ENCODE results near the gene TRERF1.
"Not testable (repeated sequence)": the region's sequence is repeated elsewhere in the genome, so short reads cannot be mapped to it uniquely, and the experiment has no call there.

TRERF1 gene, protein sequence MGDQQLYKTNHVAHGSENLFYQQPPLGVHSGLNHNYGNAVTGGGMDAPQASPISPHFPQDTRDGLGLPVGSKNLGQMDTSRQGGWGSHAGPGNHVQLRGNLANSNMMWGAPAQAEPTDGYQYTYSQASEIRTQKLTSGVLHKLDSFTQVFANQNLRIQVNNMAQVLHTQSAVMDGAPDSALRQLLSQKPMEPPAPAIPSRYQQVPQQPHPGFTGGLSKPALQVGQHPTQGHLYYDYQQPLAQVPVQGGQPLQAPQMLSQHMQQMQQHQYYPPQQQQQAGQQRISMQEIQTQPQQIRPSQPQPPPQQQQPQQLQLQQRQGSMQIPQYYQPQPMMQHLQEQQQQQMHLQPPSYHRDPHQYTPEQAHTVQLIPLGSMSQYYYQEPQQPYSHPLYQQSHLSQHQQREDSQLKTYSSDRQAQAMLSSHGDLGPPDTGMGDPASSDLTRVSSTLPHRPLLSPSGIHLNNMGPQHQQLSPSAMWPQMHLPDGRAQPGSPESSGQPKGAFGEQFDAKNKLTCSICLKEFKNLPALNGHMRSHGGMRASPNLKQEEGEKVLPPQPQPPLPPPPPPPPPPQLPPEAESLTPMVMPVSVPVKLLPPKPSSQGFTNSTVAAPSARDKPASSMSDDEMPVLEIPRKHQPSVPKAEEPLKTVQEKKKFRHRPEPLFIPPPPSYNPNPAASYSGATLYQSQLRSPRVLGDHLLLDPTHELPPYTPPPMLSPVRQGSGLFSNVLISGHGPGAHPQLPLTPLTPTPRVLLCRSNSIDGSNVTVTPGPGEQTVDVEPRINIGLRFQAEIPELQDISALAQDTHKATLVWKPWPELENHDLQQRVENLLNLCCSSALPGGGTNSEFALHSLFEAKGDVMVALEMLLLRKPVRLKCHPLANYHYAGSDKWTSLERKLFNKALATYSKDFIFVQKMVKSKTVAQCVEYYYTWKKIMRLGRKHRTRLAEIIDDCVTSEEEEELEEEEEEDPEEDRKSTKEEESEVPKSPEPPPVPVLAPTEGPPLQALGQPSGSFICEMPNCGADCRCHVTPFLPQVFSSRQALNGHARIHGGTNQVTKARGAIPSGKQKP (N-terminal part only)

DNA sequence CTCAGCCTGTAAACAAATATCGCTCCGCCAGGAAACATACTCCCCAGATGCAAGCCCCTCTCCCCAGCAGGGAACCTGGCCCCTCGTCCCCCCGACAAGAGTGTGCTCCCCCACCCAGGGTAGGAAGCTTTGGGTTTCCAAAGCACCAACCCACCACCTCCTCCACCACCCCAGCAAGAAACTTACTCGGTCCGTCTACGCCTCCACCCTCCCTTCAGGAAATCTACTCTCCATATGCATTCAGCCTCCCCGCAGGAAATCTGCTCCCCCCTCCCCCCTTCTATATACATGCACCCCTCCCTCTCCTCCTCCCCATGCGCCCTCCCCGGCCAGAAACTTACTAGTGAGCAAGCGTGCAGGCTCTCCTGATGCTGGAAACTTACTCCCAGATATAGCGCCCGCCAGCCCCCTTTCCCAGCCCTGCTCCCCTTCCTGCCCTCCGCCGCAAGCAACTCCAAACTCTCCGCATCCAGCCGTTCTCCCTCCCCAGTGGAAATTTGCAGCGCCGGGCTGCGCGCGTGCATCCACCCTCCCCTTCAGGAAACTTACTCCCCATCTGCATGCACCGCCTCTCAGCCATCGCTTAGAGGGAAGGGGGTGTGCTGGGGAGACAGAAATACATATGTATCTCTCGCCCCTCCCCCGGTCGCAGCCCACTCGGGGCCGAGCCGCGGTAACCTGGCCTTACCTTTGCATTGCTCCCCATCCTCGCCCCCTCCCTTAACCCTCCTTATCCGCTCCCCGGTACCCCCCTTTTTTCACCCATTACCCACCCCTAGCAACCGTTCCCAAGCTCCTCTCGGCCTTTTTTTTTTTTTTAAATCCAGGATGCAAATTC lies at the start of gene TRERF1:
Gene TRERF1, minus strand, starts transcription at position 594 of the 838 bp plus-strand sequence. CDS start 182,336 bp downstream, outside the sequence.
- DNase-seq (ENCODE audit: low read depth): no peak

DNA sequence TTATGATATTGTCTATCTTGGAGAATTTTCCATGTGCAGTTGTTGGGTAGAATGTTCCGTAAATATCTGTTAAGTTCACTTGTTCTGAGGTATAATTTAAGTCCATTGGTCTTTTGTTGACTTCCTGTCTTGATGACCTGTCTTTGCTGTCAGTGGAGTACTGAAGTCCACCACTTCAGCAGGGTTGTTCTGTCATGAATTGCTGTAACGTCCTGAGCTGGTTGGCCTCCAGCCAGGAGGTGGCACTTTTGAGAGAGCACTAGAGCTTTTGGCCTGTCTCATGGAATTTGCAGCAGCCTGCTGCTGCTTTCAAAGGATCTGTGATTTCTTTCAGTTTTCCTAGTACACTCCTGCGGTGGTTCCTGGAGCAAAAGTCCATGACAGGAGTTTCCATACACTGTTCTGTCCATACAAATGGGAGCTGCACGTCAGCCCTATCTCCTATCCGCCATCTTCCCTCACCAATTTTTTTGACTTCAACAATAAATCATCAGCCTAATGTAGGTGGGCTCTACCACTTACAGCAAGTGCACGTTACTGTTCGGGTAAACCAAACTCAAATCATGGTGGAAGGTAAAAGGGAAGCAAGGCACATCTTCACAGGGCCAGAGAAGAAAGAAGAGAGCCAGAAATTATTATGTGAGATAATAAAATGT lies 46.9 kb upstream of the TRERF1 start:
- DNase-seq (ENCODE audit: low read depth): no peak

DNA sequence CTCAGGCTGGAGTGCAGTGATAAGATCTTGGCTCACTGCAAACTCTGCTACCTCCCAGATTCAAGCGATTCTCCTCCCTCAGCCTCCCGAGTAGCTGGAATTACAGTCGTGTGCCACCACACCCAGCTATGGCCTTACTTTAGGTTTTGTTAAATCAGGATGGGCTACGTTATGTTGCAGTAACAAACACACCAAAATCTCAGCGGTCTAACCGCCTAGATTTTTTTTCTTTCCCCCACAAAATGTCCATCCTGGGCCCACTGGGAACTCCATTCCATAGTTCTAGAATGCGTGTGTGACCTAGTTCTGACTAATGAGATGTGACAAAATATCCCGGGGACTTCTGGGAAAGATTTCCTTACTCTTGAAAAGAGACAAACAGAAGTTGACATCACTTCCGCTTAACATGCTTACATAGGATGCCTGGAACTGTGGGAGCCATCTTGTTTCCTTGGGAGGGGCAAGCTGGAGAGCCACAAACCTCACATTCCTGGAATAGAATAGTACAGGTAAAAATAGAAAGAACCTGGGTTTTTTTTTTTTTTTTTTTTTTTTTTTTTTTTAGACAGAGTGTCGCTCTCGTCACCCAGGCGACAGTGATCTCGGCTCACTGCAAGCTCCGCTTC lies 42.3 kb upstream of the TRERF1 start:
- no peak for DNase-seq (ENCODE audit: low read depth)

DNA sequence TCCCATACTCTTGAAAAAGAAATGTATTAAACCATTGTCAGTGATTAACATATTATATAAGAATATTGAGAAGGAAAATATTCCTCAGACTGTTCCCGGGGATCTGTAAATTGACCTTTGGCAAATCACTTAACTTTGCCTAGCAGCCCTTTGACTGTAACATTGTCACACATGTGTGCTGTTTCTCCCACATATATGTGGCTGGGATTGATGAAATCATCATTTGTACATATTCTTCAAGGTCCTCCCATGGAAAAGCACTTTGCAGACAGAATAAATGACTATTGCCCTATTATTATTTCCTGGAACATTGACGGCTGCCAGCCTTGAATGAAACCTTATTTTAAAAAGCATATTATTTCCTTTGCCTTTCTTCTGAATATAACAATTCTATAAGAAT lies 36.4 kb upstream of the TRERF1 start:
- no peak for DNase-seq (ENCODE audit: low read depth)

DNA sequence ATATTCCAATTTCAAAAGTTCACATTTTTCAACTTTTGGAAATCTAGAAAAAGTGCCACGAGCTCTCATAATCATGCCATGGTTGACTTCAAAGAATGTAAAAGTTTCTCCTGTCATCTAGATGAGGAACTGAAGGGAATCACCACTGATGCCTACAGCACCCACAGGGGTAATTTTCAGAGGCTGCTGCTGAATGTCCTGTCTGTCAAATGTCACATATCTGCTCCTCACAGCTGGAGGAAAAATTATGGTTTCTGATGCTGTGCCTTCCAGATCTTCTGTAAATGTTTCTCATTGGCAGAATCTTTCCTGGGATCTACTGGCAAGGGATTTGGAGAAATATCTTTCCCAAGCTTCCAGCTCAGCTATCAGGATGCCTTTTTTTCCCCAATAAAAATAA lies 32.5 kb upstream of the TRERF1 start:
- DNase-seq (ENCODE audit: low read depth): no peak

DNA sequence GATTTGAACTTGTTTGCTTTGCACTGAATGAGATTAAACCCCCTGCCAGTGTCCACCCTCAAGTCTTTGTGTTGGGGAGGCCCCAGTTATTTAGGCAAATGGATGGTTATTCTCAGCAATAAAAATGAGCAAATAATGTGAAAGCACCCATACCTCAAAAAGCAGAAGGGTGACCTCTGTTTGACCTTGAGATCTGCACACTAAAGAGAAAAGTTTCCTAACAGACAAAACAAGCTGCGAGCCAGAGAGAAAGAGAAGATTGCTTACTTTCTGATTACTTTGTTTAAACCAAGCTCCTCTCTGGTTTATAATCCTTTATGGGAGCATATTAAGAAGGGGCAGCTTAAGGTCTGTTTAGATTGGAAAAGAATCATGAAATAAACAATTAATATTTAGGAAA lies 30.4 kb upstream of the TRERF1 start:
- DNase-seq (ENCODE audit: low read depth): no peak

DNA sequence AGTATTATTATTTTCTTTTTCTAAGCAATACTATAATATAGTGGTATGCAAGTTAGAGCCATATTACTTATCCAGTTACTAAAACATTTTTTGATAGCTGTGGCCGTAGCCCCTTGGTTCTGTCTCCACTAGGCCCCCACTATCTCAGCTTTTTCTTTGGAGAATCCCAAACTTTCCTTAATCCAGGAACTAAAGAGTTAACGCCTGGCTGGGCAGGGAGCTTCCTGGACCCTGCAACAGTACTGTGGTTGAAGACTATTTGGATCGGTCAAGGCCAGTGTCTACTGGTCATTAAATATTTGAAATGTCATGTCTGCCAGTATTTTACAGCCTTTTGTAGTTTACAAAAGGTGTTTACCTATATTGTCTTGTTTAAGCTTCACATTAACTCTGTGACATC lies 20.0 kb upstream of the TRERF1 start:
- DNase-seq (ENCODE audit: low read depth): no peak

DNA sequence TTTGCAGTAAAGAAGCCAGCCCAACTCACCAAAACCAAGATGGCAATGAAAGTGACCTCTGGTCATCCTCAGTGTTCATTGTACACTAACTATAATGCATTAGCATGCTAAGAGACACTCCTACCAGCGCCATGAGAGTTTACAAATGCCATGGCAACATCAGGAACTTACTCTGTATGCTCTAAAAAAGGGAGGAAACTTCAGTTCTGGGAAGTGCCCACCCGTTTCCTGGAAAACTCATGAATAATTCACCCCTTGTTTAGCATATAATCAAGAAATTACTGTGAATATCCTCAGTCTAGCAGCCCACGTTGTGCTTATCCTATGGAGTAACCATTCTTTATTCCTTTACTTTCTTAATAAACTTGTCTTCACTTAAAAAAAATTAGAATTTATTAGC lies 19.4 kb upstream of the TRERF1 start:
- DNase-seq (ENCODE audit: low read depth): no peak

DNA sequence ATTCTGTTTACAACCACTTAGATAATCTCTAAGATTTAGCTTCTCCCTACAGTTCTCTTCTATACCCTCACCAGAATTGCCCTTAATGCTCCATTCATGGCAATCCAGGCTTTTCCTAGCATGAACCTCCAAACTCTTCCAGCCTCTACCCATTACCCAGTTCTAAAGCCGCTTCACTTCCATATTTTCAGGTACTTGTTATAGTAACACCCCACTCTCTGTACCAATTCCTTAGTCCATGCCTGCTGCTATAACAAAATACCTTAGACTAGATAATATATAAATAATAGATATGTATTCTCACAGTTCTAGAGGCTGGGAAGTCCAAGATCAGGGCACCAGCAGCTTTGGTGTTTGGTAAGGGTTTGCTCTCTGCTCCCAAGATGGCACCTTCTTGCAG lies 16.5 kb upstream of the TRERF1 start:
- no peak for DNase-seq (ENCODE audit: low read depth)

DNA sequence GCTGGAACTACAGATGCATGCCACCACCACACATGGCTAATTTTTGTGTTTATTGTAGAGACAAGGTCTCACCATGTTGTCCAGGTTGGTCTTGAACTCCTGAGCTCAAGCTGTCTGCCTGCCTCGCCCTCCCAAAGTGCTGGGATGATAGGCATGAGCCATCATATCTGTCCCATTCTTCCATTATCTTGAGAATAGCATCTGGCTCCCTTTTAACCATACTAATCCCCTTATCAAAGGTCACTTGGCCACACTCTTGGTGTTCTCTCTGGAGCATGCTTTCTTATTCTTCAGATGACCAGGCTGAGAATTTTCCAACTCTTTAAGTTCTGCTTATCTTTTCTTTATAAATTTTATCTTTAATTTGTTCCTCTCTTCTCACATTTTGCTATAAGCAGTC lies 15.9 kb upstream of the TRERF1 start:
- no peak for DNase-seq (ENCODE audit: low read depth)

DNA sequence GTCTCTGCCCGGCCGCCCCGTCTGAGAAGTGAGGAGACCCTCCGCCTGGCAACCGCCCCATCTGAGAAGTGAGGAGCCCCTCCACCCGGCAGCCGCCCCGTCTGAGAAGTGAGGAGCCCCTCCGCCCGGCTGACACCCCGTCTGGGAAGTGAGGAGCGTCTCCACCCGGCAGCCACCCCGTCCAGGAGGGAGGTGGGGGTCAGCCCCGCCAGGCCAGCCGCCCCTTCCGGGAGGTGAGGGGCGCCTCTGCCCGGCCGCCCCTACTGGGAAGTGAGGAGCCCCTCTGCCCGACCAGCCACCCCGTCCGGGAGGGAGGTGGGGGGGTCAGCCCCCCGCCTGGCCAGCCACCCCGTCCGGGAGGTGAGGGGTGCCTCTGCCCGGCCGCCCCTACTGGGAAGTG lies 14.7 kb upstream of the TRERF1 start:
- not testable (repeated sequence) for DNase-seq (ENCODE audit: low read depth)

DNA sequence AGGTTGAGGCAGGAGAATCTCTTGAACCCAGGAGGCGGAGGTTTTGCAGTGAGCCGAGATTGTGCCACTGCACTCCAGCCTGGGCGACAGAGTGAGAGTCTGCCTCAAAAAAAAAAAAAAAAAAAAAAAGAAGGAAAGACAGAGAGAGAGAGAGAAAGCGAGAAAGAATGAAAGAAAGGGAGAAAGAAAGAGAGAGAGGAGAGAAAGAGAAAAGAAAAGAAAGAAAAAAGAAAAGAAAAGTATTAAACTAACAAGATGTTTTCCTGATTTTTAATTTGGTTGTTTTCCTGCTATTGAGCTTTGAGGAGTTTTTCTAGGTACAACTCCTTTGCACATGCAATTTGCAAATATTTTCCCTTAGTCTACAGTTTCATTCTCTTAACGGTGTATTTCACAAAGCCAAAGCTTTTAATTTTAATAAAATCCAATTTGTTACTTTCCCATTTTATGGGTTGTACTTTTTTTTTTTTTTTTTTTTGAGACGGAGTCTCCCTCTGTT lies 10.8 kb upstream of the TRERF1 start:
- DNase-seq (ENCODE audit: low read depth): no peak

DNA sequence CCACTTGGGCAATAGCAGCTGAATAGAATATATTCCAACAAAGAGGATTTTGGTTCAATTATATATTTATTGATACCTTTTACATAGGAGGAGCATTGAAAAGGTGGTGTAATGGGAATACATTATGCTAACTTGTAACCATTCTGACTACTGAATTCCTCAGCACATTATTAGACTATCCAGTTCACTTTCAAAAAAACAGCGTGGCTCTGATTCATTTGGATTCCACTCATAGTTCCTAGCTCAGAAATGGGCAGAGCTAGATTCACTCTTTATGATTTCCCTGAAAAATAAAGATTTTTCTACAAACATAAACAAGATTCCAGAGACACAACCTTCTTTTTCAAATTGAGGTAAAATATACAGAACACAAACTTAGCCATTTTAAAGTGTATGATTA lies 9.2 kb upstream of the TRERF1 start:
- DNase-seq (ENCODE audit: low read depth): no peak

DNA sequence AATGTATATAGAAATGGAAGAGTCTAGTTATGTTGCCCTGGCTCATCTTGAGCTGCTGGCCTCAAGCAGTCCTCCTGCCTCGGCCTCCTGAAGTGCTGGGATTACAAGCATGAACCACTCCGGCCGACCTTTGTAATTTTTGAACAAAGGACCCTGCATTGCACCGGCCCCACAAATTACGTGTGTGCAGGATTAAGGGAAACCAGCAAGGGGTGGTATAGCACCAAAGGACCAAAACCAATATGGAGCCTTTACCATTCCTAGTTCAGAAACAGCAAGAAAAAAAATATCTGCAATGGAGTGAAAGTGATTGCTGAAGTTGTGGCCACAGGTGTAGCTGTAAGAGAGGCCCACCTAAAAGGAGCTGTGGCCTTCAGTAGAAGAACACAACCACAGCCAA lies 8.2 kb upstream of the TRERF1 start:
- no peak for DNase-seq (ENCODE audit: low read depth)

DNA sequence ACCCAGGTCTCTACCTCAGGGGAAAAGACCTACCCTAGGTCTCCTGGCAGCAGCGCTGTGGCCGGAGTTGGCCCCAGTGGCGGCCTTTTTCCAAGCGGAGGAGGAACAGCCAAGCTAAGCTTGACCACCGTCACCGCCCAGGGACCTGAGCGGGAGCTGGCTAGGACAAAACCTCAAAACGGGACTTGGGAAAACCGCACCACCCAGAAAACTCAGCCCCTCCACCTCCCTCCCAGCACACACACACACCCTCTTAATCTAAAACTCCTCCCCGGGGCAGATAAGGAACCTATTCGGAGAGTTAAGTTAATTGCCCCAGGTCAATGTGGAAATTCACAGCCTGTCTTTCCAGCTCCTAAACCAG lies 2.7 kb upstream of the TRERF1 start:
- DNase-seq (ENCODE audit: low read depth): no peak

DNA sequence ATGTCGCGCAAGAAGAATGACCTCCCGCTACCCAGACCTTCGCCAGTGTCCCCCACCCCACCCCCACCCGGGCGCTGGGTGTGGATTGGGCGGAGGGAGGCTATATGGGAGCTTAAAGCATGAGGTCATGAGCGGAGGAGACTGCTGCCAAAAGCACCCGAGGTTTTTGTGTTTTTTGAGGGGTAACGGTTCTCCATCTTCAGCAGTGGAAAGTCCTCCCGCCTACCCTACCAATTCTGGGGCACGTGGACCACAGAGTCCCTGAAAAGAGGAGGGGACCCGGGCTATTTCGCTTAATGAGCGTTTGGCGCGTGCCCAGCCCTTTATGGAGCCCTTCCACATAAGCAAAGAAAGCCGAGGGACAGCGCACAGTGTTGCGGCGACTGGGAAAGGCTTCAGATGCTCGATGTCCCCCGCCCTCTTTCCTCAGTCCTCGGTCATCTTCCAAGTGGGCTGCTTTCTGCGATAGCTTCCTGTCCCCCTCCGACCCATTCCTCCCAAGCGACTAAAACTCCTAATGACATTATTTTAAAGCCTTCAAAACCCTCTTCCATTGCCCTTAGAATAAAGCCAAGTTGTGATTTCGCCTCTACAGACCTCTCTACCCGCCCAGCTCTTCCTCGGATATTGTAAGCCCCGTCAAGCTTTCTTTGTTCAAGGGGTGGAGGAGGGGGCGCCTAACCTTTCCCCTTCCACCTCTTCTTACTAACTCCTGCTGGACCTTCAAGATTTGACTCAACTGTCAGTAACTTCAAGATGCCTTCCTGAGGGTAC lies 2.1 kb upstream of the TRERF1 start:
- no peak for DNase-seq (ENCODE audit: low read depth)

DNA sequence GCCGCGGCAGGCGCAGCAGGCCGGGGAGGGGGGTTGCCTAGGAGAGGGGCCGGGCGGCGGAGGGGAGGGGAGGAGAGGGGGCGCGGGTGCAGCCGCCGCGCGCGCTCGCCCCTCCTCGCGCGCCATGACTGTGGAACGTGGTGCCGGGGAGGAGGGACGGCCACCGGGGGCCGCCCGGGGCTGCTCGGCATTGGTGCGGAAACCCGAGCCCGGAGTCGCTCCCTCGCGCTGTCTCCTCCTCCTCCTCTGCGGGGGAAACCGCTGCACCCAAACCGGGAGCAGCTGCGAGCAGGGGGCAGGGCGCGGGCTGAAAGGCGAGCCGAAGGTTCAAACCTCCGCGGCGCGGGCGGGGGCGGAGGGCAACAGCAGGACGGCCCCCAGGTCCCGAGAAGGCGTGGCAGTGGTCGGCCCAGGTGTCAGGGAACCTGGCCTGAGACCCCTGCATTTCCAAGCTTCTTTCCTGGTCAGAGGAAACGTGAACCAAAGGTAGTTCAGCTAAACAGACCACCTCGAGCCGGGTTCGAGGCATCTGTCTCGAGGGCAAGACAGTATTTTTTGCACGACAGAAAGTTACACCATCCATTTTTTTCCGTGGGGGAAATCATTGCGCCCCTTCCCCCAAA lies 1.4 kb upstream of the TRERF1 start:
- DNase-seq (ENCODE audit: low read depth): no peak

DNA sequence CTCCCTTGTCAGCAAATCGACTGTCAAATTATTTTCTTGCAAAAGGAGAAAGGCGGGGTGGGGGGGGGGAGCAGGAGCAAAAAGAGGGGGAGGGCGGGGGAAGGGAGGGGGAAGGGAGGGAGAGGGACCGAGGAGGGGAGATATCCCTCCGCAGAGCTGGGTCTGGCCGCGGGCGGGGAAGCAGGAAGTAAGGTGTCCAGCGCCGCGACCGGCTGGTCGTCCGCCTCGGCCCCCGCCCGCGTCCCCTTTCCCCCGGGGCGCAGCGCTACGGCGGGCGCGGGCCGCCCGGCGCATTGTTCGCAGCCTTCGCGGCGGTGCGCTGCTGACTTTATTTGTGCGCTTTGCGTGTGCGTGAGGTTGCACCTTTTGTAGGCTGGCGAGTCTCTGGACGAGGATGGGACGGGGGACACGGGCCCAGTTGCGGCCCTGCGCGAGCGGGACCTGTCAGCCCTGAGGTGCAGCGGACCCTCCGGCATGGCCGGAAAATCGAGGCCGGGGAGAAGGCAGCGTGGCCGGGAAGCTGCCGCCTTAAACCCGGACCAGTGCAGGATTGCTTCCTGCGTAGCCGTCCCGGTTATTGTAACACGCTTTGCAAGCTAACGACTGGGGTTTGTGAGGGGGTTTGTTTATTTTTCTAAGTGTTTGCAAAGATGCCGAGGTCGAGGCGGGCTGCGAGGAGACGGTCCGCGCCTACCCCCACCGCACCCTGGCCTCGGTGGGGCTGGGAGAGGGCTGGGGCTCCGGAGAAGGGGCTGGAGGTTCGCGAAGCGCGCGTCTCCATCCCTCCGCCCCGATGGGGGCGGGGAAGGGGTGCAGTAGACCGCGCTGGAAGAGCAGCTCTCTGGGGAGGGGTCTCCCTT lies 675 bp upstream of the TRERF1 start:
- no peak for DNase-seq (ENCODE audit: low read depth)
